GM11168 (cell line): ENCODE measurements around the gene MX1.

ENCODE experiments used
- in situ Hi-C: fragments of 300-500 bp; cut with MboI; formaldehyde crosslinking; loops from one replicate; pipeline ENCODE4 v1.12.0; 2022; ENCODE audit warnings: low sequenced_read_pairs; ENCODE audit not compliant: unreplicated experiment

MX1 gene

GRCh38 chr21:41453198-41453597 lies 27.2 kb downstream of the MX1 start:
- in situ Hi-C loops: no loop called here

GRCh38 chr21:41453761-41454160 lies 27.7 kb downstream of the MX1 start:
- in situ Hi-C loops: no loop called here

GRCh38 chr21:41458121-41458520 lies 32.1 kb downstream of the MX1 start:
- in situ Hi-C loops: no loop called here

GRCh38 chr21:41458559-41458958 lies 32.5 kb downstream of the MX1 start:
- in situ Hi-C loops: no loop called here

- in situ Hi-C loops: loop anchor here (10.0 kb wide), 1 partner anchor 175 kb away; no protein-coding TSS in a partner anchor
Measured at GRCh38 chr21:41459884-41460534, 34.0 kb downstream of the MX1 start.

- in situ Hi-C loops: loop anchor here (10.0 kb wide), 1 partner anchor 176 kb away; no protein-coding TSS in a partner anchor
Measured at GRCh38 chr21:41460578-41461527, 34.8 kb downstream of the MX1 start.

GRCh38 chr21:41465176-41465781 lies 39.2 kb downstream of the MX1 start:
- in situ Hi-C loops: loop anchor here (10.0 kb wide), 1 partner anchor 180 kb away; no protein-coding TSS in a partner anchor

- in situ Hi-C loops: loop anchor here (10.0 kb wide), 1 partner anchor 181 kb away; no protein-coding TSS in a partner anchor
Measured at GRCh38 chr21:41466024-41466820, 40.2 kb downstream of the MX1 start.

- in situ Hi-C loops: no loop called here
Measured at GRCh38 chr21:41470054-41470453, 44.0 kb downstream of the MX1 start.

- in situ Hi-C loops: no loop called here
Measured at GRCh38 chr21:41472753-41473548, 46.9 kb downstream of the MX1 start.

GRCh38 chr21:41475714-41476420 lies 49.8 kb downstream of the MX1 start:
- in situ Hi-C loops: no loop called here

GRCh38 chr21:41477641-41478318 lies 51.7 kb downstream of the MX1 start:
- in situ Hi-C loops: no loop called here

GRCh38 chr21:41478319-41479177 lies 52.5 kb downstream of the MX1 start:
- in situ Hi-C loops: no loop called here

GRCh38 chr21:41479686-41480085 lies 53.6 kb downstream of the MX1 start:
- in situ Hi-C loops: no loop called here

- in situ Hi-C loops: no loop called here
Measured at GRCh38 chr21:41480086-41480690, 54.1 kb downstream of the MX1 start.

GRCh38 chr21:41481191-41481590 lies 55.2 kb downstream of the MX1 start:
- in situ Hi-C loops: no loop called here

GRCh38 chr21:41482301-41482700 lies 56.3 kb downstream of the MX1 start:
- in situ Hi-C loops: no loop called here
